Keratinocyte (primary cell): ENCODE measurements around the gene CHST8. TPM values are rescaled to one million over a fixed set of nuclear protein-coding genes. Genes with fewer than 3 reads are reported as not detected.

Experiments
- DNase-seq: peaks from one replicate; pipeline ENCODE4 v3.0.0-alpha.2; 2011; ENCODE audit warnings: low read depth, missing footprints, low spot score
- FAIRE-seq: peaks from 2 replicates; lab custom pipeline; 2011; peaks lifted over from hg19 to GRCh38; lab: Jason Lieb, UNC
- H2AFZ ChIP-seq: 2 replicates; pipeline ENCODE4 v1.6.0; 2012; ENCODE audit warnings: low read length, control low read depth, inconsistent platforms; ENCODE audit not compliant: control insufficient read depth
- H3K27ac ChIP-seq: 2 replicates; pipeline ENCODE4 v1.5.1; 2011; ENCODE audit warnings: low read length; ENCODE audit not compliant: control insufficient read depth, insufficient read depth
- H3K27me3 ChIP-seq: 3 replicates; pipeline ENCODE4 v1.6.0; 2011; ENCODE audit warnings: low read length; ENCODE audit not compliant: control insufficient read depth, insufficient read depth; ENCODE audit errors: extremely low read depth
- H3K36me3 ChIP-seq, 2 experiments: 2 replicates in 1 of 2; 3 replicates in 1 of 2; pipeline ENCODE4 v1.5.1; 2011; ENCODE audit warnings: low read length in 2 of 2, mild to moderate bottlenecking in 1 of 2; ENCODE audit not compliant: control insufficient read depth in 2 of 2, insufficient read depth in 2 of 2; ENCODE audit errors: extremely low read depth in 1 of 2
- H3K4me1 ChIP-seq: 3 replicates; pipeline ENCODE4 v1.5.1; 2011; ENCODE audit warnings: low read length; ENCODE audit not compliant: control insufficient read depth, insufficient read depth; ENCODE audit errors: extremely low read depth
- H3K4me2 ChIP-seq: 3 replicates; pipeline ENCODE4 v1.6.0; 2011; ENCODE audit warnings: low read depth, low read length; ENCODE audit not compliant: control insufficient read depth, insufficient read depth; ENCODE audit errors: extremely low read depth
- H3K4me3 ChIP-seq, 3 experiments: fragments of 200-600 bp in 1 of 3; sonication (generic) in 1 of 3; 2 replicates in 2 of 3; 3 replicates in 1 of 3; pipeline ENCODE4 v1.5.1; 2011 to 2016; ENCODE audit warnings: low read length in 3 of 3, mild to moderate bottlenecking in 3 of 3, control low read depth in 2 of 3, inconsistent platforms in 1 of 3, low read depth in 1 of 3, mixed read lengths in 1 of 3, mixed run types in 1 of 3, moderate library complexity in 1 of 3; ENCODE audit not compliant: control insufficient read depth in 2 of 3, insufficient read depth in 2 of 3; ENCODE audit errors: extremely low read depth in 1 of 3
- H3K79me2 ChIP-seq: 2 replicates; pipeline ENCODE4 v1.6.0; 2012; ENCODE audit warnings: low read length; ENCODE audit not compliant: control insufficient read depth, insufficient read depth
- H3K9ac ChIP-seq: 3 replicates; pipeline ENCODE4 v1.6.0; 2011; ENCODE audit warnings: low read length; ENCODE audit not compliant: control insufficient read depth, insufficient read depth; ENCODE audit errors: extremely low read depth
- H3K9me1 ChIP-seq: 3 replicates; pipeline ENCODE4 v1.6.0; 2011; ENCODE audit warnings: low read length; ENCODE audit not compliant: control insufficient read depth, insufficient read depth; ENCODE audit errors: extremely low read depth
- H3K9me3 ChIP-seq: 2 replicates; pipeline ENCODE4 v1.5.1; 2012; ENCODE audit warnings: low read depth, low read length; ENCODE audit not compliant: control insufficient read depth
- H4K20me1 ChIP-seq: 3 replicates; pipeline ENCODE4 v1.6.0; 2011; ENCODE audit warnings: low read length; ENCODE audit not compliant: control insufficient read depth, insufficient read depth; ENCODE audit errors: extremely low read depth
- EZH2 ChIP-seq: IDR thresholded peaks from one replicate; pipeline ENCODE4 v1.6.1; 2012; ENCODE audit warnings: inconsistent platforms, mild to moderate bottlenecking, low read length, moderate library complexity
- dilution Hi-C: fragments of 300-500 bp; cut with MboI; formaldehyde crosslinking; loops from one replicate; pipeline ENCODE4 v1.7.0; 2020; ENCODE audit warnings: low sequenced_read_pairs; ENCODE audit not compliant: extremely low pct_ligation_motif_present
- polyA plus RNA-seq, 5 experiments: library from polyadenylated mRNA; depleted of rRNA in 3 of 5; stranded (reverse) in 3 of 5; stranded (forward) in 1 of 5; unstranded in 1 of 5; fragments of >200 nt; gene quantifications; 1 replicate in 1 of 5; 2 replicates in 3 of 5; 3 replicates in 1 of 5; pipeline versions ENCODE4 v1.2.1 to v1.2.3, GENCODE V29; 2011 to 2012; ENCODE audit warnings: missing spikeins in 2 of 5, low read depth in 1 of 5, low replicate concordance in 1 of 5
- TF ChIP-seq, protein P1 (sequence below), 3 experiments: IDR thresholded peaks in 1 of 3; conservative IDR thresholded peaks in 1 of 3; optimal IDR thresholded peaks in 1 of 3; 2 replicates in 2 of 3; 3 replicates in 1 of 3; pipeline versions ENCODE3 to v1.5.1; 2011; ENCODE audit warnings: low read length in 3 of 3, mild to moderate bottlenecking in 3 of 3, moderate library complexity in 2 of 3, control low read depth in 1 of 3, inconsistent platforms in 1 of 3; ENCODE audit not compliant: insufficient read depth in 2 of 3; ENCODE audit errors: extremely low read depth in 1 of 3

The CHST8 gene
- polyA plus RNA-seq, 1 donor (not counting 4 experiments of a cell fraction or from before 2014, with no cell fraction given), result not detected

- dilution Hi-C loops, result no loop called here
- no peaks in the 10 kb centered on the region for H3K9me3 ChIP-seq
- no peaks in the 10 kb centered on the region for H3K4me1 ChIP-seq
- no peak overlapping the region for H3K27ac ChIP-seq
- no peak overlapping the region for H3K4me3 ChIP-seq
- no peak overlapping the region for H2AFZ ChIP-seq
- no peaks in the 10 kb centered on the region for H3K79me2 ChIP-seq
- H3K9ac ChIP-seq, result no peak overlapping the region
- H3K9me1 ChIP-seq, result no peaks in the 10 kb centered on the region
- H4K20me1 ChIP-seq, result no peaks in the 10 kb centered on the region
- FAIRE-seq, result no peak
- no peaks in the 10 kb centered on the region for H3K36me3 ChIP-seq
- H3K27me3 ChIP-seq, result peaks cover 52% of the 10 kb centered on the region
- no peak overlapping the region for H3K4me2 ChIP-seq
- no peak for TF ChIP-seq EZH2
- TF ChIP-seq, protein P1, sequence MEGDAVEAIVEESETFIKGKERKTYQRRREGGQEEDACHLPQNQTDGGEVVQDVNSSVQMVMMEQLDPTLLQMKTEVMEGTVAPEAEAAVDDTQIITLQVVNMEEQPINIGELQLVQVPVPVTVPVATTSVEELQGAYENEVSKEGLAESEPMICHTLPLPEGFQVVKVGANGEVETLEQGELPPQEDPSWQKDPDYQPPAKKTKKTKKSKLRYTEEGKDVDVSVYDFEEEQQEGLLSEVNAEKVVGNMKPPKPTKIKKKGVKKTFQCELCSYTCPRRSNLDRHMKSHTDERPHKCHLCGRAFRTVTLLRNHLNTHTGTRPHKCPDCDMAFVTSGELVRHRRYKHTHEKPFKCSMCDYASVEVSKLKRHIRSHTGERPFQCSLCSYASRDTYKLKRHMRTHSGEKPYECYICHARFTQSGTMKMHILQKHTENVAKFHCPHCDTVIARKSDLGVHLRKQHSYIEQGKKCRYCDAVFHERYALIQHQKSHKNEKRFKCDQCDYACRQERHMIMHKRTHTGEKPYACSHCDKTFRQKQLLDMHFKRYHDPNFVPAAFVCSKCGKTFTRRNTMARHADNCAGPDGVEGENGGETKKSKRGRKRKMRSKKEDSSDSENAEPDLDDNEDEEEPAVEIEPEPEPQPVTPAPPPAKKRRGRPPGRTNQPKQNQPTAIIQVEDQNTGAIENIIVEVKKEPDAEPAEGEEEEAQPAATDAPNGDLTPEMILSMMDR (optimal IDR thresholded peaks at IDR 0.05 in 1 of 3, IDR thresholded peaks at IDR 0.05 in 1 of 3, conservative IDR thresholded peaks at IDR 0.05 in 1 of 3; ENCODE audit: extremely low read depth in 1 of 3, insufficient read depth in 2 of 3, low read length in 3 of 3), result no peak
- DNase-seq, result no peak
Measured at GRCh38 chr19:33620611-33621010, 1.1 kb upstream of the CHST8 start.

- Histone ChIP-seq H3K36me3 (no peaks in the 10 kb centered on the region), H4K20me1 (no peaks in the 10 kb centered on the region), H3K79me2 (no peaks in the 10 kb centered on the region), H2AFZ (no peak overlapping the region), H3K27me3 (peaks cover 52% of the 10 kb centered on the region), H3K4me2 (no peak overlapping the region), H3K9me1 (no peaks in the 10 kb centered on the region), H3K4me1 (no peaks in the 10 kb centered on the region), H3K27ac (no peak overlapping the region), H3K4me3 (no peak overlapping the region), H3K9me3 (no peaks in the 10 kb centered on the region), H3K9ac (no peak overlapping the region)
- FAIRE-seq (no peak), DNase-seq (no peak)
- dilution Hi-C loops, result no loop called here
- peak; percentile 15 for TF ChIP-seq EZH2
- TF ChIP-seq, protein P1 (optimal IDR thresholded peaks at IDR 0.05 in 1 of 3, IDR thresholded peaks at IDR 0.05 in 1 of 3, conservative IDR thresholded peaks at IDR 0.05 in 1 of 3; ENCODE audit: extremely low read depth in 1 of 3, insufficient read depth in 2 of 3, low read length in 3 of 3), result no peak
Measured at GRCh38 chr19:33621065-33621785, 528 bp upstream of the CHST8 start.
